Fibroblast of pulmonary artery (primary cell): Measurements from ENCODE around the gene RAX.

Source experiments
- DNase-seq: peaks from one replicate; pipeline ENCODE4 v3.0.0-alpha.2; 2010; ENCODE audit warnings: low read depth
- H3K4me3 ChIP-seq: replicated peaks from 2 replicates; pipeline ENCODE4 v1.5.1; 2011; ENCODE audit warnings: low read depth, mild to moderate bottlenecking, control low read depth, low read length, moderate library complexity
- CTCF ChIP-seq: IDR thresholded peaks from 2 replicates; pipeline ENCODE4 v1.5.1; 2011; ENCODE audit warnings: mild to moderate bottlenecking, control low read depth, low read length, inconsistent platforms; ENCODE audit errors: missing control alignments

RAX gene

GRCh38 chr18:59286341-59286740, 13.1 kb upstream of the RAX start:
- no peak overlapping the region for H3K4me3 ChIP-seq
- TF ChIP-seq CTCF: no peak
- DNase-seq: no peak

GRCh38 chr18:59282341-59282740, 9.1 kb upstream of the RAX start:
- no peak for DNase-seq
- H3K4me3 ChIP-seq: no peak overlapping the region
- TF ChIP-seq CTCF: no peak

GRCh38 chr18:59279722-59280121, 6.5 kb upstream of the RAX start:
- no peak for TF ChIP-seq CTCF
- DNase-seq: no peak

GRCh38 chr18:59279193-59279592, 5.9 kb upstream of the RAX start:
- TF ChIP-seq CTCF: no peak
- no peak overlapping the region for H3K4me3 ChIP-seq
- DNase-seq: no peak

More at GRCh38 chr18:59279722-59280121, 6.5 kb upstream of the RAX start:
- H3K4me3 ChIP-seq: no peak overlapping the region

GRCh38 chr18:59278793-59279192, 5.5 kb upstream of the RAX start:
- TF ChIP-seq CTCF: no peak
- DNase-seq: no peak
- no peak overlapping the region for H3K4me3 ChIP-seq

- no peak for DNase-seq
- no peak for TF ChIP-seq CTCF
- no peak overlapping the region for H3K4me3 ChIP-seq
Observed at GRCh38 chr18:59276047-59276446, 2.8 kb upstream of the RAX start.

GRCh38 chr18:59275406-59275949, 2.2 kb upstream of the RAX start:
- TF ChIP-seq CTCF: no peak
- no peak for DNase-seq
- H3K4me3 ChIP-seq: no peak overlapping the region
